ENCODE results near the gene DHX40. TPM values are rescaled to one million over a fixed set of nuclear protein-coding genes. Genes with fewer than 3 reads are reported as not detected.

The DHX40 gene
- total and polyA plus RNA-seq, 2 of the 13 experiments (the other 11 are each of a cell fraction or from before 2014, with no cell fraction given): 22.2 to 37.0 TPM

- TF ChIP-seq ZNF550 (CRISPR knock-in tag; IDR thresholded peaks at IDR 0.05; ENCODE audit: borderline replicate concordance) (no peak), ZNF354B (CRISPR knock-in tag; IDR thresholded peaks at IDR 0.05) (0 out of 2 replicates have a peak, but pooled peaks have one; percentile 79), SOX5 (CRISPR knock-in tag; IDR thresholded peaks at IDR 0.05; ENCODE audit: borderline replicate concordance) (peak; percentile 73; the same call in 1 of the 2 replicates), ZNF709 (CRISPR knock-in tag; IDR thresholded peaks at IDR 0.05) (no peak), RBAK (CRISPR knock-in tag; IDR thresholded peaks at IDR 0.05) (no peak), PAWR (CRISPR knock-in tag; IDR thresholded peaks at IDR 0.05; ENCODE audit: borderline replicate concordance) (no peak), ATM (IDR thresholded peaks at IDR 0.05; ENCODE audit: borderline replicate concordance) (no peak), ZNF468 (CRISPR knock-in tag; IDR thresholded peaks at IDR 0.05) (no peak), LCORL (IDR thresholded peaks at IDR 0.05) (no peak), LCORL (CRISPR knock-in tag; IDR thresholded peaks at IDR 0.05) (peak; percentile 91), ZNF773 (CRISPR knock-in tag; IDR thresholded peaks at IDR 0.05; ENCODE audit: borderline replicate concordance) (no peak), ZMAT5 (CRISPR knock-in tag; IDR thresholded peaks at IDR 0.05; ENCODE audit: borderline replicate concordance, low read depth) (no peak), ZBTB7A (CRISPR knock-in tag; IDR thresholded peaks at IDR 0.05) (no peak), CENPT (CRISPR knock-in tag; IDR thresholded peaks at IDR 0.05; ENCODE audit: low read depth) (no peak), ZNF839 (CRISPR knock-in tag; IDR thresholded peaks at IDR 0.05; ENCODE audit: borderline replicate concordance) (no peak), SMARCC2 (IDR thresholded peaks at IDR 0.05) (no peak), NFATC3 (CRISPR knock-in tag; IDR thresholded peaks at IDR 0.05) (no peak), ZNF362 (CRISPR knock-in tag; IDR thresholded peaks at IDR 0.05; ENCODE audit: borderline replicate concordance) (no peak), KLF13 (CRISPR knock-in tag; IDR thresholded peaks at IDR 0.05) (no peak), ZNF737 (CRISPR knock-in tag; IDR thresholded peaks at IDR 0.05; ENCODE audit: borderline replicate concordance) (no peak; the same call in 1 of the 2 replicates), ZNF704 (CRISPR knock-in tag; IDR thresholded peaks at IDR 0.05; ENCODE audit: borderline replicate concordance) (no peak), IRX3 (CRISPR knock-in tag; IDR thresholded peaks at IDR 0.05; ENCODE audit: borderline replicate concordance, low read depth) (no peak), ZNF280D (CRISPR knock-in tag; IDR thresholded peaks at IDR 0.05) (peak; percentile 83), ZNF530 (CRISPR knock-in tag; IDR thresholded peaks at IDR 0.05; ENCODE audit: low read depth) (no peak)
Measured at GRCh38 chr17:59521465-59522126, 43.8 kb upstream of the DHX40 start (continued).

Measured in HepG2 (cell line).